Endodermal cell (in vitro differentiated cells): ENCODE measurements around the gene GINS3. TPM values are rescaled to one million over a fixed set of nuclear protein-coding genes. Genes with fewer than 3 reads are reported as not detected.

Experiments
- DNase-seq: peaks from one replicate; pipeline ENCODE4 v3.0.0-alpha.2; 2017
- H3K27ac ChIP-seq: 2 replicates; pipeline ENCODE4 v1.5.1; 2013; ENCODE audit warnings: mild to moderate bottlenecking, low read depth, low read length, moderate library complexity
- H3K27me3 ChIP-seq: 2 replicates; pipeline ENCODE4 v1.6.1; 2013; ENCODE audit warnings: mild to moderate bottlenecking, low read length, moderate library complexity; ENCODE audit not compliant: insufficient read depth, control insufficient read depth, poor library complexity, severe bottlenecking
- H3K36me3 ChIP-seq: 2 replicates; pipeline ENCODE4 v1.7.0; 2013; ENCODE audit warnings: mild to moderate bottlenecking, low read length, moderate library complexity; ENCODE audit not compliant: control insufficient read depth, insufficient read depth
- H3K4me1 ChIP-seq: one replicate; pipeline ENCODE4 v1.7.0; 2013; ENCODE audit warnings: low read length; ENCODE audit not compliant: control insufficient read depth, insufficient read depth
- H3K4me3 ChIP-seq: 2 replicates; pipeline ENCODE4 v1.5.1; 2013; ENCODE audit warnings: mild to moderate bottlenecking, low read length, moderate library complexity
- H3K9ac ChIP-seq: 2 replicates; pipeline ENCODE4 v1.6.1; 2013; ENCODE audit warnings: mild to moderate bottlenecking, low read length, moderate library complexity; ENCODE audit not compliant: poor library complexity, severe bottlenecking; ENCODE audit errors: extremely low read depth
- H3K9me3 ChIP-seq: 2 replicates; pipeline ENCODE4 v1.6.1; 2013; ENCODE audit warnings: mild to moderate bottlenecking, low read length, moderate library complexity; ENCODE audit not compliant: control insufficient read depth
- H3K27ac Mint-ChIP-seq: 2 replicates; pipeline ENCODE4 v1.8.0; 2020; ENCODE audit warnings: mixed read lengths
- H3K27me3 Mint-ChIP-seq: 2 replicates; pipeline ENCODE4 v1.8.0; 2021; ENCODE audit warnings: mild to moderate bottlenecking, mixed read lengths; ENCODE audit not compliant: insufficient read depth
- H3K36me3 Mint-ChIP-seq: 2 replicates; pipeline ENCODE4 v1.8.0; 2020; ENCODE audit warnings: low read depth, mixed read lengths
- H3K4me1 Mint-ChIP-seq: 2 replicates; pipeline ENCODE4 v1.8.0; 2020; ENCODE audit warnings: mixed read lengths
- H3K4me3 Mint-ChIP-seq: 2 replicates; pipeline ENCODE4 v1.8.0; 2020; ENCODE audit warnings: mild to moderate bottlenecking, moderate library complexity, mixed read lengths
- H3K9me3 Mint-ChIP-seq: 2 replicates; pipeline ENCODE4 v1.8.0; 2020; ENCODE audit warnings: mild to moderate bottlenecking, mixed read lengths
- CTCF ChIP-seq: fragments of 200-600 bp; sonication (generic); conservative IDR thresholded peaks from 2 replicates; pipeline ENCODE4 v1.5.0; 2021; ENCODE audit warnings: antibody characterized with exemption, mild to moderate bottlenecking
- WGBS, 2 experiments: methylation state at CpG; one replicate each; pipeline versions ENCODE4 v1.1.5 to v1.1.7; 2013; ENCODE audit warnings: missing lambda C conversion rate in 2 of 2, mixed read lengths in 1 of 2; ENCODE audit not compliant: insufficient coverage in 1 of 2, insufficient read length in 1 of 2; 5-methylcytosine and 5-hydroxymethylcytosine counted together
- total RNA-seq, 2 donors: library from RNA; stranded (reverse); fragmentation: NEBNext Ultra II Directional in 1 of 2; extraction: Animal tissue kit (Norgen Biotek cat#: 25700) in 1 of 2; gene quantifications; 2 replicates in 1 of 2; 3 replicates in 1 of 2; pipeline ENCODE4 v1.2.1, GENCODE V29; 2021

The GINS3 gene
- total RNA-seq, 2 donors from 2014 or later, result 10.5 to 14.7 TPM

DNA sequence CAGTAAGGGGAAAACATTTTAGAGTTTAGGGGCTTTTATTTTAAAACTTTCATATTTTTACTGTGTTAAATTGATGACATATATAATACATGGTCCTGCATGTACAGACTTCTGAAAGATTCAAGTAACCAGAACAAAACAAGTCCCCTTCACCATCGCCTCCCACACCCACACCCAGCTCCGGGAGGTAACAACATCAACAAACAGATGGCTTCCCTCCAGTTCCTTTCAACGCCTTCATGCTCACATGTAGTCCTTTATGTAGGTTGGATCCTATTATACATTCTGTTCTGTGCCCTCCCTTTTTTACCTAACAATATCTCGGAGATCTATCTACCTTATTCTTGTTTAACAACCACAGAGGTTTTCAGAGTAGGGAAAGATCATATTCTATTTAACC, 30.5 kb downstream of the GINS3 start:
- Mint-ChIP-seq H3K27me3 (no peaks in the 10 kb centered on the region), H3K36me3 (no peaks in the 10 kb centered on the region), H3K9me3 (peaks cover 2% of the 10 kb centered on the region), H3K27ac (no peak overlapping the region), H3K4me3 (no peak overlapping the region), H3K4me1 (peaks cover 28% of the 10 kb centered on the region)
- WGBS, 2 experiments, result 86 to 96% methylated on average over 1 to 4 of the region's 4 CpGs
- Histone ChIP-seq H3K9ac (no peak overlapping the region), H3K27me3 (no peaks in the 10 kb centered on the region), H3K4me3 (no peak overlapping the region), H3K4me1 (peaks cover 1% of the 10 kb centered on the region), H3K27ac (no peak overlapping the region), H3K36me3 (no peaks in the 10 kb centered on the region), H3K9me3 (no peaks in the 10 kb centered on the region)
- no peak for DNase-seq
- TF ChIP-seq CTCF, result no peak

DNA sequence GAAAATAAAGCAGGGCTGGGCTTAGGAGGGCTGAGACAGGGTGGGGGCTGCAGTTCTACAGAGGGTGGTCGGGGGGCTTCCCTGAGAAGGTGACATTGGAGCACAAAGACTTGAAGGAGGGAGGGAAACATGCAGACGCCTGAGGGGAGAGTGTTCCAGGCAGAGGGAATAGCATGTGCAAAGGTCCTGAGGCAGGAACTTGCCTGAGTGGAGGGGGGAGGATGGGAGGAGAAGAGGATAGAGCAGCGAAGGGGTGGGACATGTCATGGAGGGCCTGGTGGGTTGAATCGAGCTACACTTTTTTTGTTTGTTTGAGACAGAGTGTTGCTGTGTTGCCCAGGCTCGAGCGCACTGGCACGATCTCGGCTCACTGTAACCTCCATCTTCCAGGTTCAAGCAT, 33.0 kb downstream of the GINS3 start:
- Histone ChIP-seq H3K27me3 (no peaks in the 10 kb centered on the region), H3K4me1 (no peaks in the 10 kb centered on the region), H3K4me3 (no peak overlapping the region), H3K27ac (no peak overlapping the region), H3K36me3 (no peaks in the 10 kb centered on the region), H3K9me3 (no peaks in the 10 kb centered on the region), H3K9ac (no peak overlapping the region)
- H3K4me1 Mint-ChIP-seq, result peaks cover 8% of the 10 kb centered on the region
- no peak overlapping the region for H3K4me3 Mint-ChIP-seq
- no peak for TF ChIP-seq CTCF
- peaks cover 2% of the 10 kb centered on the region for H3K9me3 Mint-ChIP-seq
- no peak overlapping the region for H3K27ac Mint-ChIP-seq
- H3K27me3 Mint-ChIP-seq, result no peaks in the 10 kb centered on the region
- no peak for DNase-seq
- no peaks in the 10 kb centered on the region for H3K36me3 Mint-ChIP-seq
- WGBS, 2 experiments, result 92% methylated on average over 7 to 8 of the region's 8 CpGs

DNA sequence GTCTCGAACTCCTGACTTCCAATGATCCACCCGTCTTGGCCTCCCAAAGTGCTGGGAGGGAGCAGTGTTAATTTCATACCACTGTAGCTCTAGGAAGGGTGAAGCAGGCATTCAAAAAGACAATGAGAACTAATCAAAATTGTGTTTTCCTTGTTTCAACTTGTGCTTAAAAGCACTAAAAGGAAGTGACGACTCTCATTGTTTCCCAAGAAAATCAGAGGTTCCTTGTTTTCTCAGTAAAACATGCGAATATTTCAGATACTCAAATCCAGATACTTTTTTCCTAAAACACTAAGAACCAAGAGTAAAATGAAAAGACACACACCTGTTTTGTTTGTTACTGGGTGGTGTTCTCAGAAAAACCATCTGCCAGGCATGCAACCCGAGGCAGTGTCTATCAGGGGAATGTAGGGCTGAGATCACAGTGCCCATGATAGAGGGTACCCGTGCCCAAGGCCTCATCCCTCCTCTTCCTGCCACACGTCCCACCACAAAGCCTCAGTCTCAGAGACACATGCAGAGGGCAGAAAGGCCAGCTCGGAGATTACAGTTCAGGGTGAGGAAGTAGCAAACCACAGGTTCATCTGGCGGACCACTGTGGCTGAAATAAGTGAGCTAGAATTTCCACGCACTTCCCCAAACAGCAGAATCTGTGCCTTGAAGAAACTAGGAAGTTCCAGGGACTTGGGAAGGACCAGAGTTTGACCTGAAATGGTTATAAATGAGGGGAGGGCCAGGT, 33.7 kb downstream of the GINS3 start:
- H3K27ac ChIP-seq, result no peak overlapping the region

More for the DNA sequence above, 33.7 kb downstream of the GINS3 start:
- WGBS, 2 experiments, result 88 to 90% methylated on average over 8 to 10 of the region's 10 CpGs
- Histone ChIP-seq H3K9me3 (no peaks in the 10 kb centered on the region), H3K9ac (no peak overlapping the region), H3K4me3 (no peak overlapping the region), H3K36me3 (no peaks in the 10 kb centered on the region), H3K4me1 (no peaks in the 10 kb centered on the region), H3K27me3 (no peaks in the 10 kb centered on the region)
- Mint-ChIP-seq H3K4me1 (peaks cover 4% of the 10 kb centered on the region), H3K27ac (no peak overlapping the region), H3K36me3 (no peaks in the 10 kb centered on the region), H3K9me3 (peaks cover 2% of the 10 kb centered on the region), H3K27me3 (no peaks in the 10 kb centered on the region), H3K4me3 (no peak overlapping the region)
- no peak for TF ChIP-seq CTCF
- DNase-seq, result no peak
